Astrocyte of the spinal cord (primary cell): Measurements from ENCODE around the gene SMIM38.

ENCODE experiments used
- DNase-seq: peaks from one replicate; pipeline ENCODE4 v3.0.0; 2011; ENCODE audit warnings: low read depth, low spot score
- H3K4me3 ChIP-seq: 2 replicates; pipeline ENCODE4 v1.5.1; 2011; ENCODE audit warnings: low read depth, mild to moderate bottlenecking, low read length, moderate library complexity
- CTCF ChIP-seq: IDR thresholded peaks from 2 replicates; pipeline ENCODE4 v1.5.1; 2012; ENCODE audit warnings: low read depth, mild to moderate bottlenecking, low read length, inconsistent platforms
- in situ Hi-C: cut with HindIII; loops from 2 replicates; pipeline ENCODE4 v1.10.0; 2017; ENCODE audit warnings: low sequenced_read_pairs

SMIM38 gene

GRCh38 chr11:69157822-69158231 is 2.1 kb downstream of the SMIM38 start:
- TF ChIP-seq CTCF, result no peak
- in situ Hi-C loops, result no loop called here
- no peak for DNase-seq
- no peak overlapping the region for H3K4me3 ChIP-seq

- in situ Hi-C loops, result no loop called here
These were observed 2.8 kb downstream of the SMIM38 start for GRCh38 chr11:69158301-69159149.

GRCh38 chr11:69159150-69159852 is 3.6 kb downstream of the SMIM38 start:
- DNase-seq, result no peak
- in situ Hi-C loops, result no loop called here
- TF ChIP-seq CTCF, result no peak
- no peak overlapping the region for H3K4me3 ChIP-seq

More at GRCh38 chr11:69158301-69159149, 2.8 kb downstream of the SMIM38 start:
- no peak overlapping the region for H3K4me3 ChIP-seq
- TF ChIP-seq CTCF, result no peak
- DNase-seq, result no peak

GRCh38 chr11:69160296-69161116 is 4.8 kb downstream of the SMIM38 start:
- in situ Hi-C loops, result no loop called here

GRCh38 chr11:69161117-69161407 is 5.3 kb downstream of the SMIM38 start:
- H3K4me3 ChIP-seq, result no peak overlapping the region
- DNase-seq, result no peak
- no peak for TF ChIP-seq CTCF
- in situ Hi-C loops, result no loop called here

More at GRCh38 chr11:69160296-69161116, 4.8 kb downstream of the SMIM38 start:
- H3K4me3 ChIP-seq, result no peak overlapping the region
- no peak for TF ChIP-seq CTCF
- no peak for DNase-seq

- H3K4me3 ChIP-seq, result no peak overlapping the region
- in situ Hi-C loops, result no loop called here
- DNase-seq, result no peak
- TF ChIP-seq CTCF, result no peak
These were observed 6.8 kb downstream of the SMIM38 start for GRCh38 chr11:69162505-69162904.
